GM12874 (cell line): ENCODE data around the gene TRAPPC2.

Experiments
- TF ChIP-seq, protein P1 (sequence below): IDR thresholded peaks from 2 replicates; pipeline ENCODE4 v1.5.1; 2011; ENCODE audit warnings: low read depth, mild to moderate bottlenecking, control low read depth, low read length, moderate library complexity; ENCODE audit not compliant: insufficient read depth

TRAPPC2 gene

GRCh38 chrX:13702111-13702789, 32.2 kb downstream of the TRAPPC2 start:
- TF ChIP-seq, protein P1, sequence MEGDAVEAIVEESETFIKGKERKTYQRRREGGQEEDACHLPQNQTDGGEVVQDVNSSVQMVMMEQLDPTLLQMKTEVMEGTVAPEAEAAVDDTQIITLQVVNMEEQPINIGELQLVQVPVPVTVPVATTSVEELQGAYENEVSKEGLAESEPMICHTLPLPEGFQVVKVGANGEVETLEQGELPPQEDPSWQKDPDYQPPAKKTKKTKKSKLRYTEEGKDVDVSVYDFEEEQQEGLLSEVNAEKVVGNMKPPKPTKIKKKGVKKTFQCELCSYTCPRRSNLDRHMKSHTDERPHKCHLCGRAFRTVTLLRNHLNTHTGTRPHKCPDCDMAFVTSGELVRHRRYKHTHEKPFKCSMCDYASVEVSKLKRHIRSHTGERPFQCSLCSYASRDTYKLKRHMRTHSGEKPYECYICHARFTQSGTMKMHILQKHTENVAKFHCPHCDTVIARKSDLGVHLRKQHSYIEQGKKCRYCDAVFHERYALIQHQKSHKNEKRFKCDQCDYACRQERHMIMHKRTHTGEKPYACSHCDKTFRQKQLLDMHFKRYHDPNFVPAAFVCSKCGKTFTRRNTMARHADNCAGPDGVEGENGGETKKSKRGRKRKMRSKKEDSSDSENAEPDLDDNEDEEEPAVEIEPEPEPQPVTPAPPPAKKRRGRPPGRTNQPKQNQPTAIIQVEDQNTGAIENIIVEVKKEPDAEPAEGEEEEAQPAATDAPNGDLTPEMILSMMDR, result no peak

GRCh38 chrX:13700380-13700779, 34.0 kb downstream of the TRAPPC2 start:
- TF ChIP-seq, protein P1, result no peak

DNA sequence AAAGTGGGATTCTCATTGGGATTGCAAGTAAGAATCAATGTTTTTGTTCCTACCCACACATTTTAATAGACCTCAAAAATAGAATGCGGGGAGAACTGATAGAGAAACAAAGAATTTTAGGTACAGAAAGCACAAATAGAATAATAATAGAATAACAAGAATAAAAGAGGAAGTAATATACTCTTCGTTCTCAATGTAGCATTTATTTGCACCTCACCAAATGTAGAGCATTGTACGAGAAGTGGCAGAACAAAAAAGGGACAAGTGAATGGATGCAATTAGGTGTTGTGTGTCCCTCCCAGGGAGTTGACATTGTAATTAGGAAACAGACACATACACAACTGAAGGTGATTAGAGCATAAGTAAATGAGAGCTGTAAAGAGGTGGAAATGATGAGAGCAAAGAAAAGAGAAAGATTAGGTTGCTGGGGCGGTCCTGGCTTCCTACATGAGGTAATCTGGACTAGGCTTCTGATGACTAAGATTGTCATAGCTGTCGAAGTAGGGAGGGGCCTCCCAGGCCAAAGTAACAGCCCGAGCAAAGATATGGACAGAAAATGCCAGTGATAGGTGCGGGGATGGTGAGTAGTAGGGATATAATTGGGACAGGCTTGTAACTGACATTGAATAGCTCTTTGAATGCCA, 35.1 kb downstream of the TRAPPC2 start:
- TF ChIP-seq, protein P1, result no peak

DNA sequence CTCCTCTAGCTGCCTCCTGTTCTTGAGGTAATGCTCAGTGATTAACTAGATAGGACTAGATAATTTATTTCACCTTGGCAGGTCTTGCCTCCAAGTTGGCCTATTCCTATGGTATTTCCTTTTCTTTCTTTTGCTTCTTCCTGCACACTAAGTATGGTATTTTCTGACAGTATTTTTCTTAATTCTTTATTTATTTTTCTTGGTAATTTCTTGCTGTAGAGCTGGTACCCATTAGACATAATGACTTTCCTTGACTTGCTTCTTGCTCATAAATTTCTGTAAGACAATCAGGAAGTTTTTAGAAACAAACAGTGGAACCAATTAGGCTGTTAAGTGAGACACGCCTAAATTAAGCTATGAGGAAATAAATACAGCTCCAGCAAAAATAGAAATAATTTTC, 36.0 kb downstream of the TRAPPC2 start:
- TF ChIP-seq, protein P1, result no peak

- TF ChIP-seq, protein P1, result no peak
Observed at GRCh38 chrX:13697976-13698375, 36.4 kb downstream of the TRAPPC2 start.

DNA sequence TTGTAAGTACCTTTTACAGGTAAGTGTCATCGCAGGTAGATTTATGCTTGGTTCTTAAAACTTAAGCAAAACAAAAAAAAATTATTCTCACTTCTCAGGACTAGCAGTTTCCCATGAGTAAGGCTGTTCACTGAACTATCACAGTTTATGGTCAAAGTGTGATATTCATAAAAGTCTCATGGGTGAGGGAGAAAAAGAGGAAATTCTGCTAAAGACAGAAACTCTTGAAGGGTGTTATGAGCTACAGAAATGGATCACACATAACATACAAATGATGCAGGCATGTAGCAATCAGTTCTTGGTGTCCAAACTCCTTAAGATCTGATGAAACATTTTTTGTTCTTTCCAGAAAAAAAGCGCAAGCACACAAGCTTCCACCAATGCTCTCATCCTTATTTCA, 37.0 kb downstream of the TRAPPC2 start:
- TF ChIP-seq, protein P1, result no peak

GRCh38 chrX:13695601-13696115, 38.8 kb downstream of the TRAPPC2 start:
- TF ChIP-seq, protein P1, result no peak
